Right ventricle myocardium superior (tissue), 1 donor: ENCODE measurements around the gene CHI3L1. TPM values are rescaled to one million over a fixed set of nuclear protein-coding genes. Genes with fewer than 3 reads are reported as not detected.
"Not testable (repeated sequence)": the region's sequence is repeated elsewhere in the genome, so short reads cannot be mapped to it uniquely, and the experiment has no call there.

Experiments
- ATAC-seq: fragments of 200-7000 bp; cut with Tn5 transposase; one replicate; pipeline ENCODE4 v1.9.1; 2020; ENCODE audit warnings: mild to moderate bottlenecking; ENCODE audit not compliant: poor library complexity
- DNase-seq: peaks from one replicate; pipeline ENCODE4 v3.0.0-alpha.2; 2020
- intact Hi-C: fragments of 100-400 bp; cut with DNase I; formaldehyde crosslinking; loops from one replicate; pipeline ENCODE4 v1.11.2; 2022
- long read RNA-seq: library from polyadenylated mRNA; unstranded; transcript quantifications from one replicate; pipeline ENCODE4 v2.0.0, GENCODE V29; 2021
- total RNA-seq: library from RNA; stranded (reverse); fragmentation: NEBNext Ultra II Directional; extraction: Animal tissue kit (Norgen Biotek cat#: 25700); gene quantifications from one replicate; pipeline ENCODE4 v1.2.1, GENCODE V29; 2021
- donor health status: DM: no; HTN: yes; CAD: no; lungs with severe emphysema.

Gene CHI3L1
- total RNA-seq, result 0.32 TPM
- long read RNA-seq, result 0 reads

DNA sequence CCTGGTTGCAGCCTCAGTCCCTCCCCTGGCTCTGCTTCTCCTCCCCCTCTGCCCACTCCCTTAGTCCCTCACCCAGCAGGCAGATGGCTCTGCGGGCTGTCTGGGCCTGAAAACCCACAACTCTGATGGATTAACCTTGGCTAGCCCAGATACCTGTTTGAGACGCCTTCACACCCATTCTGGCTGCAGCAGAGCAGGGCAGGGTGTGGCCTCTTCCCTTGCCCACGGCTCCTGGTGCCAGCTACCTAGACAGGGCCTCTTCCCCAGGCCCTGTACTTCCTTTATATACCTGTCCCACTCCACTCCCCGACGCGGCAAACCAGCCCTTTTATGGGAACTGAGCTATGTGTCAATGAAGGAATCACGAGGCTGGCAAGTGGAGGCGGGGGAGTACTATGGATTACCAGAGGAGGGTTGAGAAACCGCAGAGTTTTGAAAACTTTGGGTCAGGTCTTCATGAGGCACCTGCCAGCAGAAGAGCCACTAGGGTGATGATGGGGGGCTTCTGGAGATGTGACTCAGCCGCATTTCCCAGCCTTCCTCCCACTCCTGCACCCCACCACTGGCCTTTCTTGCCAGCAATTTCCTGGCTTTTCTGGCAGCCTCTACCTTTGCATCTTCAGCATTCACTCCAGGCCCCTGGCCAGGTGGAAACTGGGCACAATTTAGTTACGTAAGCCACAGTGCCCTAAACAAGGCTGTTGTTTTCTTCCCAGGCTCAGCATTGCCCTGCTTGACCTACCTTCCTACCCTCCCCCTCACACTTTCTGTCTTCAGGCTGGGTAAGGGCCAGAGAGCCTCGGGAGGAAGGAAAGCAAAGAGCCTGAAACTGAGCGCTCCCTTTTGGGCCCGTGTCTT, at the start of gene CHI3L1:
CHI3L1 (minus strand) TSS at position 259 of the 858 bp plus-strand sequence; CDS start at position 178, 81 bp downstream.
- DNase-seq (peak; percentile 37), ATAC-seq (no peak)

GRCh38 chr1:203234901-203235300, 48.4 kb upstream of the CHI3L1 start:
- intact Hi-C loops, ATAC-seq, DNase-seq: not testable (repeated sequence)

More for the DNA sequence above, at the start of gene CHI3L1:
- intact Hi-C loops, result no loop called here

- no peak for DNase-seq
- intact Hi-C loops, result no loop called here
- no peak for ATAC-seq
These were observed 43.1 kb upstream of the CHI3L1 start, which contains the start of gene CHIT1 for GRCh38 chr1:203229471-203230135. Gene CHIT1 (minus strand): TSS chr1:203229673. CDS start chr1:203229636, 37 bp downstream.

- ATAC-seq (no peak), DNase-seq (no peak)
- intact Hi-C loops, result no loop called here
These were observed 42.2 kb upstream of the CHI3L1 start for GRCh38 chr1:203228670-203229069.

DNA sequence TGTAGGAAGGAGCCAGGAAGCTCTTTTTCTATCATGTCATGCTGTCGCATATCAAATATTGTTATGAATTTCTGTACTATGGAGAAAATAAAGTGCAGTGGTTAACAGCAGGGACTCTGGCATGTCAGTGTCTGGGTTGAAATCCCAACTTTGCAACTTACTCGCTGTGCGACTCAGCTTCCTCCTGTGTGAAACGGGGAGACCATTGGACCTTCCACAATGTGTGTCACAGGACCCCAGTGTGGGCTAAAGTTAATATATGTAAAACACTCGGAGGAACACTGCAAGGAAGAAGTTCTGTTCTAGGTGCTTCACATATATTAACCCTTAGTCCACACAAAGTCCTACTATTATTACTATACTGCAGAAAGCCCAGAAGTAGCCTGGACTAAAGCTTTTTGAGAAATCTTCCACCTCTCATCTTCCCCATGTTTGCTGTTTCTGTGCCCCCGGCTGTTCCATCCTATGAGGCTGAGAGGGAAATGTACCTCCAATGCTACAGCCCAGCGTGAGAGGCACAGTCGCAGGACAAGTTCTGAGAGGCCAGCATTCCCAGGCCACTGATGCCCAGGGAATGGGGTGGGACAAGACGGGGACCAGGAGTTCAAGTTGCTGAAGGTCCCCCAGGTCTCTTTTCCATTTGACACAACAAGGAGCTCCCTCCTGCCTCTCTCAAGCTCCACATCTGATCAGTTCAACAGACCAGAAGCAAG, 41.0 kb upstream of the CHI3L1 start:
- ATAC-seq (no peak), DNase-seq (no peak)
- intact Hi-C loops, result no loop called here

GRCh38 chr1:203225071-203225470, 38.6 kb upstream of the CHI3L1 start:
- no peak for ATAC-seq
- no peak for DNase-seq
- intact Hi-C loops, result no loop called here

- no peak for ATAC-seq
- intact Hi-C loops, result no loop called here
- no peak for DNase-seq
These were observed 36.7 kb upstream of the CHI3L1 start for GRCh38 chr1:203223012-203223775.

DNA sequence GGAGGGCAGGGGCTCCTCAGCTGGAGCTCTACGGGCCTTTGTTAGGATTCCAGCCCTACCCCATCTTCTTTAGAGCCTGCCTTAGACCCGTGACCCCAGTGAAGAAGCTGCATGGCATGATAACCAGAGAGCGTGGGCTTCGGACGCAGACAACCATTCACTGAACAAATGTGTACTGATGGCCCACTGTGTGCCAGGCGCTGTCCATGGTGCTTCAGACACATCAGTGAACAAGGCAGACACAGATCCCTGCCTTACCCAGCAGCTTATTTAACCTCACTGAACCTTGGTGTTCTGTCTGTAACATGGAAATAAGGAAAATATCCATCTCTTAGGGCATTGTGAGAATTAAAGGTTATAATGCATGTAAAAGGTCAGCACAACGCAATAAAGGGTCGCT, 33.4 kb upstream of the CHI3L1 start:
- ATAC-seq (no peak), DNase-seq (no peak)
- intact Hi-C loops, result no loop called here

- DNase-seq, result no peak
- ATAC-seq, result no peak
- intact Hi-C loops, result no loop called here
These were observed 32.7 kb upstream of the CHI3L1 start for GRCh38 chr1:203219171-203219570.

- DNase-seq (no peak), ATAC-seq (no peak)
- intact Hi-C loops, result loop anchor here (2.0 kb wide), 1 partner anchor 179 kb away; no protein-coding TSS in a partner anchor
These were observed 31.2 kb upstream of the CHI3L1 start for GRCh38 chr1:203217668-203218067.

DNA sequence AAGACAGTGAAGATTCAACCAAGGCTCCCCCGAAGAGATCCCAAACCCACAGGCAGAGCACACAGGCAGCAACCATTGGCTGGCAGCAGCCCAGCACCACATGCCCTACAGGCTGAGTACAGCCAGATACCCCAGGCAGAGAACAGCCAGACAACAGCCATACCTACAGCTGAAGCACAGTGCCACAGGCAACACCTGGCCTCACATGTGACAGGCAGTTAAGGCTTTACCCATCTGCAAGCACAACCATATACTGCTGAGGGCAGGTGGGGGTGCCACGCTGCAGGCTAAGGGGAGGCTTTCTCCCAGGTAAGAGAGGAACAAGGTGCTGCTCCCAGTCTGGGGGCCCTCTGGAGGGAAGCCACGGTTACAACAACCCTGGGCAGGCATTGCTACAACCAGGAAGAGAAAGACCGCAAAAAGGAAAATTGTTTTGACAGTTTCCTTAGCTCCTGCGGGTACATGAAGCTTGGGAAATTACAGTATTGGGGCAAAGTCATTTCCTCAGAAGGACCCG, 30.7 kb upstream of the CHI3L1 start:
- no peak for ATAC-seq
- no peak for DNase-seq
- intact Hi-C loops, result loop anchor here (2.0 kb wide), 1 partner anchor 178 kb away; no protein-coding TSS in a partner anchor

GRCh38 chr1:203216274-203217138, 30.0 kb upstream of the CHI3L1 start:
- DNase-seq (no peak), ATAC-seq (peak; percentile 92)
- intact Hi-C loops, result loop anchor here (2.0 kb wide), 1 partner anchor 178 kb away; no protein-coding TSS in a partner anchor

GRCh38 chr1:203215573-203215972, 29.1 kb upstream of the CHI3L1 start:
- intact Hi-C loops, result loop anchor here (2.0 kb wide), 1 partner anchor 97 kb away; no protein-coding TSS in a partner anchor
- ATAC-seq (peak; percentile 15), DNase-seq (no peak)

- DNase-seq (no peak), ATAC-seq (no peak)
- intact Hi-C loops, result loop anchor here (2.0 kb wide), 1 partner anchor 96 kb away; no protein-coding TSS in a partner anchor
These were observed 28.4 kb upstream of the CHI3L1 start for GRCh38 chr1:203214871-203215270.

- intact Hi-C loops, result no loop called here
- DNase-seq, result no peak
- no peak for ATAC-seq
These were observed 26.6 kb upstream of the CHI3L1 start for GRCh38 chr1:203213126-203213525.

DNA sequence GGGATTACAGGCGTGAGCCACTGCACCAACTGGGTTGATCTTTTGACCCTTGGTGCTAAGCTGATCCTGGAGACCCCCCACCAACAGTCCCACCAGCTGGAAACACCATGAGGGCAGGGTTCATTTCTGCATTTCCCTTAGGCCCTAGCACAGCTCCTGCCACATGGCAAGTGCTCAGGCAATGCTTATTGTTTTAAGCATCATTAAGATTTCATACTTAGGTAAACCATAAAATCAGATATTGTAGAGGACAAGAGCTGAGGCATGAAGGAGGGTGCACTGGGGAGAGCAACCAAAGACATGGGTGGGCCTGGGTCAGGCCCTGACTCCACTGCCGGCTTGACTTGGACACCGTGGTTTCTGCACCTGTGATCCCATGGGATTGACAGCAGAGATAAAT, 25.3 kb upstream of the CHI3L1 start:
- intact Hi-C loops, result no loop called here

DNA sequence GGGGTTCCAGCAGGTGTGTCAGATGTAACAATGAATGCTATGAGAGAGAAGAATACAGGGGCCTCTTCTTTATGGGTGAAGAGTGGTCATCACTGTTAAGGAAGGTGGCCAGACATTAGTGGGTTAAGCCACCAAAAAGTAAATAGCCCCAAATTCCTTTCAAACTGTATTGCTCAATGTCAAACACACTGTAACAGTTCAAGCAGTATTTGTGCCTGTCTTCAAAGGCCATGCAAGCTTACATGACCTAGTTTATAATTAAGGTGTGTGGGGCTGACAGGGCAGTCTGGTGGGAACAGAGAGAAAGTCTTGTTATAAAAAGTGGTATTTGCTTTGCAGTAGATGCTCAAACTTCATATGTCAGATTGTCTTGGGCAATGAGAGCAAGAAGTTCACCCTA, 24.5 kb upstream of the CHI3L1 start:
- ATAC-seq (no peak), DNase-seq (no peak)
- intact Hi-C loops, result no loop called here

More for the DNA sequence above, 25.3 kb upstream of the CHI3L1 start:
- DNase-seq (no peak), ATAC-seq (no peak)
